Left ventricle myocardium superior (tissue), 1 donor: Measurements from ENCODE around the gene MAPRE2. TPM values are rescaled to one million over a fixed set of nuclear protein-coding genes. Genes with fewer than 3 reads are reported as not detected.
A peak's percentile ranks its signal among the peaks of the same experiment; 100 is the strongest.
"Not testable (repeated sequence)": the region's sequence is repeated elsewhere in the genome, so short reads cannot be mapped to it uniquely, and the experiment has no call there.

ENCODE experiments used
- ATAC-seq: fragments of 200-7000 bp; cut with Tn5 transposase; one replicate; pipeline ENCODE4 v1.9.1; 2020; ENCODE audit warnings: mild to moderate bottlenecking, moderate library complexity
- DNase-seq: peaks from one replicate; pipeline ENCODE4 v3.0.0-alpha.2; 2020
- intact Hi-C: fragments of 100-400 bp; cut with micrococcal nuclease; formaldehyde crosslinking; loops from one replicate; pipeline ENCODE4 v1.11.0; 2022
- total RNA-seq: library from RNA; stranded (reverse); fragmentation: NEBNext Ultra II Directional; extraction: Animal tissue kit (Norgen Biotek cat#: 25700); gene quantifications from one replicate; pipeline ENCODE4 v1.2.1, GENCODE V29; 2021
- donor health status: DM: no; HTN: yes; CAD: no; lungs with severe emphysema.

Gene MAPRE2
- total RNA-seq, 1 donor from 2014 or later, result 111 TPM

DNA sequence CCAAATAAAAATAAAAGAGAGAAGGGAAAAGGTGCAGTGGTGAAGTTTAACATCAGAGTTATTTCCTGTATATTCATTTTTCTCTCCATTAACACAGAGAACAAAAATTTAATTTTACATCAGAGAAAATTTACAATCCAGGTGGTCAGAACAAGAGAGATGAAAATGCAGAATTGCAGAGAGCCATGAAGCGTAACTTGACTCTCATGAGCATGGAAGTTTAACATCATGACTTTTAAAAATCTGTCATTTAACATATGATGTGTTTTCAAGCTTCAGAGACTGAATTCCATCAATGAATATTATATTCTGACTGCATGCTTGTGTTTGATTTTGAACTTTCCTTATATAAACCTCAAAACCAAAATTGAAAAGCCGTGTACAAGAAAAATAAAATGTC lies 120.3 kb downstream of the MAPRE2 start:
- intact Hi-C loops, result no loop called here
- DNase-seq (no peak), ATAC-seq (no peak)

GRCh38 chr18:35161934-35162333 lies 120.7 kb downstream of the MAPRE2 start:
- ATAC-seq (no peak), DNase-seq (no peak)
- intact Hi-C loops, result no loop called here

DNA sequence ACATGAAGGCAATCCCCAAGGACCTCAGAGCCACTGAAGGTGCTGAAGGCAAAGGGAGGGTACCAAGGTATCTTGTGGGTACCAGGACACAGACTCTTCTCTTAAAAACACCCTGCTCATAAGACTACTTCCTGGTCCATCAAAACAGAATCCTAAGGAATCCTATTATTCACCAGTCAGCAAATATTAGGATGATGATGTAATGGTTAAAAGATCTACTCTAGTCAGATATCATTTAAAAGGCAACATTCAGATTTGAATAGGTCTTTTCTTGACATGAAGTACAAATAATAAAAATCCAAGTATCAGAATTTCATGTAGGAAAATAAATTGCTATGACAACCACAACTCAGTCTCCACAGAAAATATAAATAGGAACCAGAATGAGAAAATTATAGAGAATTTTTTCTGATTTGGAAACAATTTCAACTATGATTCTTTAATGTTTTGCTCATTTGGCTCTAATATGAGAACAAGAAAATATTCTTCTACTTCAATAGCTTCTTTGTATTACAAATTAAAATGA lies 121.9 kb downstream of the MAPRE2 start:
- no peak for ATAC-seq
- DNase-seq, result no peak
- intact Hi-C loops, result no loop called here

GRCh38 chr18:35163721-35164120 lies 122.5 kb downstream of the MAPRE2 start:
- ATAC-seq, result no peak
- intact Hi-C loops, result no loop called here
- no peak for DNase-seq

DNA sequence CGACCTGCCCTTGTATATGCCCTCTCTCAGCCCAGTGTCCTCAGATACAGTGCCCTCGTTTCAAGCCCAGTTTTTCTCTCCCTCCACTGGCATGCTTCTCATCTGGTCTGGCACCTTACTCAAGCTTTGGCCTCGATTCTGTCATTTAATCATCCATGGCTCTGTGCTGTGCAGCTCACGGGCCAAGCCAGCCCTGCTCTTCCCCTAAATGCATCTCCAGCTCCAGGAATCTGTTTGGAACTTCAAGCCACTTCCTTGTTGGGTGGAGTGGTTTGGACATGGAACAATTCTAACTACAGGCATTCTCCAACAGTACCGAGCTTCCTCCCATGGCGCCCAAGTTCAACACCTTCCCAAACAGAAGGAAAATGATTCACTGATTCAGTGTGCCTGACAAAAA lies 122.9 kb downstream of the MAPRE2 start:
- peak; percentile 44 for DNase-seq
- peak; percentile 93 for ATAC-seq
- intact Hi-C loops, result no loop called here

DNA sequence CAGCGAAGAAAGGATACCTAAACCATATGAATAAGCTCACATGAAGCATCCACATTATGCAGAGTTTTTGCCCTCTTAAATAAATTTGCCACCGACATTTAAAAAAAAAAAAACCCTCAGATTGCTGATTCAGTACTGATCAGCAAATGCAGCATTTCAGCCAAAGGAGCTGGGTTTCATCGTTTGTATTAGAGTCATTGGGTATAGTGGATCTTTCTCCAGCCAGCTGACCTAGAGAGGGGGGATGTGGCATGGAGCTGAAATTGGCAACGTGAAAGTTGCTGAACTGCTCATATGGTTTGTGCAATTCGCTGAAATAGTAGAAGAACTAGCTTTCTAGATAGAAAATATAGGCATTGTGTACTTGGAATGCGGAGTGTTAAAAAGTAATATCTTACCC lies 126.1 kb downstream of the MAPRE2 start:
- intact Hi-C loops, result no loop called here
- no peak for DNase-seq
- ATAC-seq, result no peak

DNA sequence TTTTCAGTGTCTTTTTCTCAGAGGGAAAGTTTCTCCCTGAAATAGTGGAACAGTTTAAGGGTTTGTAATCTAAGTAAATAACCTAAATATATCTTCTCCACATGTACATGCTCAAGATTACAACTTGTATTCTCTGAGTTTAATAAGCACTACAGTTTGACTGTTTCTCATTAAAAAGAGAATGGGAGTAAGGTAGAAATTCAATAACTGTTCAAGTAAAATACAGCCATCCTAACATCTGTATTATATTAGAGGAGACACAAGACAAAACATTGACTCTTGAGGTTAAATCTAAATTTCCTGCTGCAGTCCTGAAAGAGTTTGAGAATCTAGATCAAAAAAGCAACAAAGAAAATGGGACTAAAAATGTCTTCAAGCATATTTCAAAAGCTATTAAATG lies 126.6 kb downstream of the MAPRE2 start:
- no peak for DNase-seq
- intact Hi-C loops, result no loop called here
- ATAC-seq, result no peak

- intact Hi-C loops, DNase-seq, ATAC-seq: not testable (repeated sequence)
Observed at GRCh38 chr18:35170323-35170722, 129.1 kb downstream of the MAPRE2 start.

DNA sequence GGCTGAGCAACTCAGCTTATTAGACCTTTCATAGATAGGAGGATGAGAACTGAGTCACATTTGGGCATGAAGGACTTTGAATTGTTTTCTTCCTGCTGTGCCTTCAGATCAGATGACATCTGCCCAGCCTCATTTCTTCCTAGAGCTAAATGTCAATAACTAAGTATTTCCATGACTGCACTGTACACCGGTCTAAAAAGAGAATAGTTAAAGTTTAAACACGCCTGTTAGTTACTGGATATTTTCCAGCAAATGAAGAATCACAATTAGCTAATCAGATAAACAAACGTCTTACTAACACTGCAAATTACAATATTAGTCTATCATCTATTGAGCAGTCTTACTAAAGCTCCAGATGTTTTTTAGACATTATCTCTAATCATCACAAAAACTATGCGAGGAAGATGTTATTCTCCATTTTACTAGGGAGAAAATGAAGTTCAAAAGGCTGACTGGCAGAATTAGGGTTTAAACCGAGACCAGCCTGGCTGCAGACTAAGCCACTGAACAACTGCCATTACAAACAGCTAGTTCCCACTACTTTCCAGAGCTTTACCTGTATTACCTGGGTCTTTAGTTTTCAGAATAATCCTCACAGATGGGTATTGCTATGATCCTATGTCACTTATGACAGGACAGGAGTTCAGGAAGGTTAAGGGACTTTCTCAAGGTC lies 130.2 kb downstream of the MAPRE2 start:
- DNase-seq (no peak), ATAC-seq (no peak)
- intact Hi-C loops, result no loop called here

DNA sequence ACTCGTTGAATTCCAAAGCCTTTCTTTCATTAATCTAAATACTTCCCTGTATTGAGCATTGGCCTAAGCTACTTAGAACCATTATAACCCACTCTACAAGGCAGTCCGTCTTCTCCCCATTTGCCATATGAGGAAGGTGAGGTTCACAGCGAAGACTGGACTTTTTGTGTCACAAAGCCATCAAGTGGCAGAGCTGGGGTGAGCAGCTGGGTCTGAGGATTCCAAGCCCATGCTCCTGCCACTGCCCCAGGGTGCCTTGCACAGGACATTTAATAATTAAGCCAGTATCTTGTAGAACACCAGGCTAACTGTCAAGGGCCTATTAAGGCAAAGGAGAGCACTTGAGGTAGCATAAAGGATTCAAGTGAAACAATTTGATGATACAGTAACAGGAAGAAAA lies 130.8 kb downstream of the MAPRE2 start:
- no peak for ATAC-seq

DNA sequence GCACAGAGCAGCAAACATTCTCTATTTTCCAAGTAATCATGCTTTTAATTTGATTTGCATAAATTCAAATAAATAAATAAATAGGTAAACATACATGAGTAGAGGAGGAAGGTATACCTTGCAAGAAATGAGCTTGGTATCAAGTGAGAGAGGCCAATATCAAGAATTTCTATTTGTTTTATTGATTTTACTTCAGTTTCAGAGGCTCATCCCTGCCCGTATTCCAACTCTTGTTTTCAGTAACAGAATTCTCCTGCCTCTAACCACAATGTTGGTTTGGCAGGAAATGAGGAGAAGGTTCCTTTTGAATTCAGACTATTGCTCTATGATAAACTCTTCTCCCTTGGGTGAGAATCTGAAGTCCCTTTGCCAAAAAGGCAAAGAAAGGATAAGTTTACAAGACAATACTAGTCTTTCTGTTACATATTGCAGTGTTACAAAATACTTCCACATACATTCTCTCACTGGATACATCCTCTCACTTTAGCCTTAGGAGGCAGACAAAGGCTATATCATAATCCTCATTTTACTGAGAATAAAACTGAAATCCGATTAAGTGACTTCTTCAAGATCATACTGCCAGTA lies 131.3 kb downstream of the MAPRE2 start:
- ATAC-seq, result no peak
- intact Hi-C loops, result no loop called here

More for the DNA sequence above, 130.8 kb downstream of the MAPRE2 start:
- no peak for DNase-seq
- intact Hi-C loops, result no loop called here

DNA sequence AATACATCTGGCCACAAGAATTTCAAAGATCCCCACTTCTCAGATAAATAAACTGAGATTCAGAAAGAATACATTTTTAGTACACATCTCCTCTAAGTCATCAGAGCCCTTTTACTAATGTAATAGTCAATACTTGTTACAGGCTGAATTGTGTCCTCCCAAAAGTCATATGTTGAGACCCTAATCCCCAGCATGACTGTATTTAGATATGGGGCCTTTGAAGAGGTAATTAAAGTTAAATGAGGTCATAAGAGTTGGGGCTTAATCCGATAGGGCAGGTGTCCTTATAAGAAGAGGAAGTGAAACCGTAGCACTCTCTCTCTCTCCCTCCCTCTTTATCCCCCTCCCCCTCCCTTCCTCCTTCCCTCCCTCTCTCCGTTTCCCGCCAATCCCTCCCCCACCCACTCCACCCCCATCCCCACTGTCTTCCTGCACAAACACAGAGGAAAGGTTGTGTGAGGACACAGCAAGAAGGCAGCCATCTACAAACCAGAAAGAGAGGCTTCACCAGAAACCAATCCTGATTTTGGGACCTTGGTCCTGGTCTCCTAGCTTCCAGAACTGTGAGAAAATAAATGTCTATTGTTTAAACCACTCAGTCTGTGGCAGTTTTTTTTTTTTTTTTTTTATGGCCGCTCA lies 133.0 kb downstream of the MAPRE2 start:
- no peak for DNase-seq
- intact Hi-C loops, result no loop called here
- no peak for ATAC-seq

More for the DNA sequence above, 131.3 kb downstream of the MAPRE2 start:
- no peak for DNase-seq

- intact Hi-C loops, result no loop called here
- DNase-seq (no peak), ATAC-seq (no peak)
Observed at GRCh38 chr18:35174745-35175144, 133.5 kb downstream of the MAPRE2 start.

GRCh38 chr18:35176925-35177324 lies 135.7 kb downstream of the MAPRE2 start:
- intact Hi-C loops, result no loop called here
- DNase-seq (no peak), ATAC-seq (no peak)

- ATAC-seq, result no peak
Observed at GRCh38 chr18:35178260-35178659, 137.0 kb downstream of the MAPRE2 start.

GRCh38 chr18:35179906-35180305 lies 138.7 kb downstream of the MAPRE2 start:
- DNase-seq (no peak), ATAC-seq (no peak)
- intact Hi-C loops, result no loop called here

More at GRCh38 chr18:35178260-35178659, 137.0 kb downstream of the MAPRE2 start:
- DNase-seq, result no peak
- intact Hi-C loops, result no loop called here

DNA sequence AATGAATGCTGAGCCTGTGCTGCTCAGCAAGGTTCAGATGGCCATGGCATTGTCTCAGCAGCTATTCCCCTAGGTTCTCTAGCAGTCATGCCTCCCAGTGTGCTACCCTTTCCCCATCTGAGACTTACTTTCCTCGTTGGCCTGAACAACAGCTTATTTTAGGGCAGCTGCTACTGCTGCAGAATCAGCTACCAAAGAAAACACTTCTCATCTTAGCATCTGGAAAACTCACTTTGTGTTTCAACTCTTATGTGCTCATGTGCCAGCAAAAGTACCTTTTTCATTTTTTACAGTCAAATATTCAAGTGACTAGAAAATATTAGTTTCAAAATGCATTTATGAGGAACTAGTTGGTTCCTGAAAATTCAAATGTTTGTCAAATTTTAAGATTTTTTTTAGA lies 139.2 kb downstream of the MAPRE2 start:
- intact Hi-C loops, result no loop called here
- no peak for ATAC-seq
- DNase-seq, result no peak

DNA sequence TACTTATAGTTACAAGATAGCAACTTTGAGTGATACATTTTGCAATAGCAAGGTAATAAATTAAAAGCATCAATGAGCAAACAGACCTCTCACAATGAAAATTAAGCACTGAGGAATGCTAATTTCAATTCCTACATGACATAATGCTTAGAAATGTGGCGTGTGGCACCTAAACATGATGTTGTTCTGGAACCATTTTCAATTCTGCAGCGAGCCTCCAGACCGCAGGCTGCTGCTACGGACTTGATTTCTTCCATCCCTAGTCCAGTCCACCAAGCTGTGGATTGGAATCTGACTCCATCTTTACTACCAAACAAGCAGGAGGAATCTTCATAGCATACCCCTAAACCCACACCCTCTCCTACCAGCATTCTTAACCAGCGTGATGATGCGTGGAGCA lies 140.9 kb downstream of the MAPRE2 start:
- ATAC-seq (no peak), DNase-seq (no peak)
- intact Hi-C loops, result no loop called here

DNA sequence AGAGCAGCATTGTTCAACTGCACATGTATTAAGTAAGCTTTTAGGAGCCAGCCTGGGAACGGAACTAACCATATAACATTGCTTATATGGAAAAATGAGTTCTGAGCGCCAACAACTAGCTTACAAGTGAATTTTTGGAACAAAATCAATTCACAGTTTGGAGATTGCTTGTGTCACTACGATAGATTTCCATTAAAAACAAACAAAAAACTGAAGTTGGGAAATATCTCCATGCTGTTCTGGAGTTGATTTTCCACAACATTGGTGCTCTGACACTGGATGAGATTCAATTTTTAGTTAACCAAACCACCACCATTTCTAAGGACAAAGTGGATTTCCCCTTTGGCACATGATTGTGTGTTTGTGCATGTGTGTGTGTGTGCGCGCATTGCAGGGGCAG lies 142.7 kb downstream of the MAPRE2 start:
- no peak for ATAC-seq
- intact Hi-C loops, result no loop called here

GRCh38 chr18:35185771-35186170 lies 144.6 kb downstream of the MAPRE2 start:
- DNase-seq (no peak), ATAC-seq (no peak)
- intact Hi-C loops, result no loop called here

More for the DNA sequence above, 142.7 kb downstream of the MAPRE2 start:
- DNase-seq, result no peak
